GM12872 (cell line): Measurements from ENCODE around the gene RPS19BP1.

Experiments used
- CTCF ChIP-seq: IDR thresholded peaks from 3 replicates; pipeline ENCODE4 v1.5.1; 2011; ENCODE audit warnings: low read depth, mild to moderate bottlenecking, low read length, moderate library complexity; ENCODE audit not compliant: insufficient read depth

RPS19BP1 gene

GRCh38 chr22:39494471-39495120 is 38.0 kb downstream of the RPS19BP1 start:
- TF ChIP-seq CTCF, result no peak

- TF ChIP-seq CTCF, result no peak
Observed at GRCh38 chr22:39493759-39494158, 38.8 kb downstream of the RPS19BP1 start.

GRCh38 chr22:39492186-39492585 is 40.4 kb downstream of the RPS19BP1 start:
- TF ChIP-seq CTCF, result no peak

- no peak for TF ChIP-seq CTCF
Observed at GRCh38 chr22:39491696-39492095, 40.9 kb downstream of the RPS19BP1 start.

- TF ChIP-seq CTCF, result no peak
Observed at GRCh38 chr22:39490966-39491680, 41.4 kb downstream of the RPS19BP1 start.

- no peak for TF ChIP-seq CTCF
Observed at GRCh38 chr22:39490135-39490798, 42.3 kb downstream of the RPS19BP1 start.
